Measurements from ENCODE around the gene PGM2L1.

PGM2L1 gene

GRCh38 chr11:74438681-74439080 lies 40.4 kb upstream of the PGM2L1 start:
- Histone ChIP-seq H3K79me2 (ENCODE audit: insufficient read depth, low read length) (no peaks in the 10 kb centered on the region), H2AFZ (ENCODE audit: low read length) (no peak overlapping the region)

GRCh38 chr11:74437441-74438042 lies 39.3 kb upstream of the PGM2L1 start:
- H3K4me3 ChIP-seq (ENCODE audit: low read length, poor library complexity, severe bottlenecking), result no peak overlapping the region
- no peaks in the 10 kb centered on the region for H4K20me1 ChIP-seq (ENCODE audit: insufficient read depth, low read length, poor library complexity, severe bottlenecking)
- H3K9ac ChIP-seq (ENCODE audit: low read depth, low read length, poor library complexity, severe bottlenecking), result no peak overlapping the region
- H3K4me2 ChIP-seq (ENCODE audit: low read depth, low read length, poor library complexity, severe bottlenecking), result no peak overlapping the region
- H3K79me2 ChIP-seq (ENCODE audit: insufficient read depth, low read length), result no peaks in the 10 kb centered on the region
- H3K9me2 ChIP-seq (replicated peaks; ENCODE audit: low read depth, low read length), result no peaks in the 10 kb centered on the region
- no peak for TF ChIP-seq EZH2phosphoT487 (IDR thresholded peaks at IDR 0.05; ENCODE audit: borderline replicate concordance)
- H3K9me3 ChIP-seq (ENCODE audit: insufficient read depth, low read depth, low read length), result no peaks in the 10 kb centered on the region; the same call in 1 of the 2 replicates
- no peaks in the 10 kb centered on the region for H3K36me3 ChIP-seq (ENCODE audit: insufficient read depth, low read length)
- no peaks in the 10 kb centered on the region for H3F3A ChIP-seq (ENCODE audit: low read depth)
- no peak overlapping the region for H2AFZ ChIP-seq (ENCODE audit: low read length)
- H3K27me3 ChIP-seq (ENCODE audit: insufficient read depth, low read length, poor library complexity, severe bottlenecking), result no peaks in the 10 kb centered on the region
- H3K4me1 ChIP-seq (ENCODE audit: insufficient read depth, low read length, poor library complexity, severe bottlenecking), result no peaks in the 10 kb centered on the region

More at GRCh38 chr11:74438681-74439080, 40.4 kb upstream of the PGM2L1 start:
- H3K9me3 ChIP-seq (ENCODE audit: insufficient read depth, low read depth, low read length), result no peaks in the 10 kb centered on the region; the same call in 1 of the 2 replicates
- no peaks in the 10 kb centered on the region for H3K4me1 ChIP-seq (ENCODE audit: insufficient read depth, low read length, poor library complexity, severe bottlenecking)
- H3K9ac ChIP-seq (ENCODE audit: low read depth, low read length, poor library complexity, severe bottlenecking), result no peak overlapping the region
- H4K20me1 ChIP-seq (ENCODE audit: insufficient read depth, low read length, poor library complexity, severe bottlenecking), result no peaks in the 10 kb centered on the region
- TF ChIP-seq, protein P1, sequence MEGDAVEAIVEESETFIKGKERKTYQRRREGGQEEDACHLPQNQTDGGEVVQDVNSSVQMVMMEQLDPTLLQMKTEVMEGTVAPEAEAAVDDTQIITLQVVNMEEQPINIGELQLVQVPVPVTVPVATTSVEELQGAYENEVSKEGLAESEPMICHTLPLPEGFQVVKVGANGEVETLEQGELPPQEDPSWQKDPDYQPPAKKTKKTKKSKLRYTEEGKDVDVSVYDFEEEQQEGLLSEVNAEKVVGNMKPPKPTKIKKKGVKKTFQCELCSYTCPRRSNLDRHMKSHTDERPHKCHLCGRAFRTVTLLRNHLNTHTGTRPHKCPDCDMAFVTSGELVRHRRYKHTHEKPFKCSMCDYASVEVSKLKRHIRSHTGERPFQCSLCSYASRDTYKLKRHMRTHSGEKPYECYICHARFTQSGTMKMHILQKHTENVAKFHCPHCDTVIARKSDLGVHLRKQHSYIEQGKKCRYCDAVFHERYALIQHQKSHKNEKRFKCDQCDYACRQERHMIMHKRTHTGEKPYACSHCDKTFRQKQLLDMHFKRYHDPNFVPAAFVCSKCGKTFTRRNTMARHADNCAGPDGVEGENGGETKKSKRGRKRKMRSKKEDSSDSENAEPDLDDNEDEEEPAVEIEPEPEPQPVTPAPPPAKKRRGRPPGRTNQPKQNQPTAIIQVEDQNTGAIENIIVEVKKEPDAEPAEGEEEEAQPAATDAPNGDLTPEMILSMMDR (conservative IDR thresholded peaks at IDR 0.05; ENCODE audit: low read length), result no peak
- TF ChIP-seq EZH2phosphoT487 (IDR thresholded peaks at IDR 0.05; ENCODE audit: borderline replicate concordance), result no peak
- no peaks in the 10 kb centered on the region for H3K36me3 ChIP-seq (ENCODE audit: insufficient read depth, low read length)
- no peaks in the 10 kb centered on the region for H3K27me3 ChIP-seq (ENCODE audit: insufficient read depth, low read length, poor library complexity, severe bottlenecking)
- no peaks in the 10 kb centered on the region for H3F3A ChIP-seq (ENCODE audit: low read depth)
- no peaks in the 10 kb centered on the region for H3K9me2 ChIP-seq (replicated peaks; ENCODE audit: low read depth, low read length)
- H3K4me2 ChIP-seq (ENCODE audit: low read depth, low read length, poor library complexity, severe bottlenecking), result no peak overlapping the region
- H3K4me3 ChIP-seq (ENCODE audit: low read length, poor library complexity, severe bottlenecking), result no peak overlapping the region

- no peaks in the 10 kb centered on the region for H3K27me3 ChIP-seq (ENCODE audit: insufficient read depth, low read length, poor library complexity, severe bottlenecking)
Observed at GRCh38 chr11:74434528-74434927, 36.3 kb upstream of the PGM2L1 start.

More at GRCh38 chr11:74434528-74434927, 36.3 kb upstream of the PGM2L1 start:
- Histone ChIP-seq H3K79me2 (ENCODE audit: insufficient read depth, low read length) (no peaks in the 10 kb centered on the region), H3K9ac (ENCODE audit: low read depth, low read length, poor library complexity, severe bottlenecking) (no peak overlapping the region), H3K9me2 (replicated peaks; ENCODE audit: low read depth, low read length) (no peaks in the 10 kb centered on the region), H3K36me3 (ENCODE audit: insufficient read depth, low read length) (no peaks in the 10 kb centered on the region), H4K20me1 (ENCODE audit: insufficient read depth, low read length, poor library complexity, severe bottlenecking) (no peaks in the 10 kb centered on the region), H3K9me3 (ENCODE audit: insufficient read depth, low read depth, low read length) (no peaks in the 10 kb centered on the region), H2AFZ (ENCODE audit: low read length) (no peak overlapping the region), H3K4me1 (ENCODE audit: insufficient read depth, low read length, poor library complexity, severe bottlenecking) (no peaks in the 10 kb centered on the region), H3K4me2 (ENCODE audit: low read depth, low read length, poor library complexity, severe bottlenecking) (no peak overlapping the region), H3F3A (ENCODE audit: low read depth) (no peaks in the 10 kb centered on the region), H3K4me3 (ENCODE audit: low read length, poor library complexity, severe bottlenecking) (no peak overlapping the region)
- TF ChIP-seq, protein P1 (conservative IDR thresholded peaks at IDR 0.05; ENCODE audit: low read length), result no peak
- no peak for TF ChIP-seq EZH2phosphoT487 (IDR thresholded peaks at IDR 0.05; ENCODE audit: borderline replicate concordance)
